Skin epidermis (tissue), 12 donors: Measurements from ENCODE around the gene REM2.
"Not testable (repeated sequence)": the region's sequence is repeated elsewhere in the genome, so short reads cannot be mapped to it uniquely, and the experiment has no call there.

Experiments used
- H3K27ac ChIP-seq, 21 experiments: fragments of 200-600 bp; sonication (generic) in 11 of 21; one replicate each; pipeline ENCODE4 v1.5.0; 2020; ENCODE audit warnings: mild to moderate bottlenecking in 3 of 21, inconsistent platforms in 2 of 21, moderate library complexity in 2 of 21
- H3K4me3 ChIP-seq, 7 experiments: fragments of 200-600 bp; sonication (generic) in 2 of 7; one replicate each; pipeline ENCODE4 v1.5.0; 2020; ENCODE audit warnings: inconsistent platforms in 2 of 7, mild to moderate bottlenecking in 2 of 7, moderate library complexity in 1 of 7

The REM2 gene

GRCh38 chr14:22847661-22848341 is 35.2 kb upstream of the REM2 start:
- Histone ChIP-seq H3K27ac (peak overlapping the region in 20 of 21 experiments; percentile 14 to 92 (median 79)), H3K4me3 (no peak overlapping the region)

- H3K4me3 ChIP-seq = no peak overlapping the region
- H3K27ac ChIP-seq = peak overlapping the region in 20 of 21 experiments; percentile 69 to 92 (median 80)
Observed at GRCh38 chr14:22848351-22849164, 34.5 kb upstream of the REM2 start.

- Histone ChIP-seq H3K27ac (peak overlapping the region in 20 of 21 experiments; percentile 69 to 92 (median 80)), H3K4me3 (no peak overlapping the region)
Observed at GRCh38 chr14:22849212-22849819, 33.7 kb upstream of the REM2 start.

- H3K4me3 ChIP-seq = no peak overlapping the region
- peak overlapping the region in 20 of 21 experiments; percentile 38 to 88 (median 78) for H3K27ac ChIP-seq
Observed at GRCh38 chr14:22850944-22851764, 31.9 kb upstream of the REM2 start.

GRCh38 chr14:22852178-22852577 is 30.8 kb upstream of the REM2 start:
- peak overlapping the region in 15 of 21 experiments; percentile 38 to 88 (median 79) for H3K27ac ChIP-seq
- H3K4me3 ChIP-seq = not testable (repeated sequence)

- Histone ChIP-seq H3K4me3 (no peak overlapping the region), H3K27ac (peak overlapping the region in 16 of 21 experiments; percentile 5 to 88 (median 50))
Observed at GRCh38 chr14:22852599-22852939, 30.5 kb upstream of the REM2 start.

GRCh38 chr14:22852940-22853767 is 29.9 kb upstream of the REM2 start:
- Histone ChIP-seq H3K27ac (peak overlapping the region in 17 of 21 experiments; percentile 5 to 88 (median 64)), H3K4me3 (peak overlapping the region; percentile 6 to 36 (median 27))

GRCh38 chr14:22854296-22854695 is 28.7 kb upstream of the REM2 start:
- not testable (repeated sequence) for H3K4me3 ChIP-seq, H3K27ac ChIP-seq

- H3K27ac ChIP-seq = no peak overlapping the region
- H3K4me3 ChIP-seq = no peak overlapping the region
Observed at GRCh38 chr14:22854963-22855724, 27.9 kb upstream of the REM2 start.

- H3K4me3 ChIP-seq = no peak overlapping the region
- H3K27ac ChIP-seq = no peak overlapping the region
Observed at GRCh38 chr14:22856428-22856827, 26.6 kb upstream of the REM2 start.

GRCh38 chr14:22860377-22860776 is 22.6 kb upstream of the REM2 start:
- not testable (repeated sequence) for H3K27ac ChIP-seq

GRCh38 chr14:22861651-22862050 is 21.4 kb upstream of the REM2 start:
- no peak overlapping the region for H3K27ac ChIP-seq
- no peak overlapping the region for H3K4me3 ChIP-seq

More at GRCh38 chr14:22860377-22860776, 22.6 kb upstream of the REM2 start:
- H3K4me3 ChIP-seq = not testable (repeated sequence)

- Histone ChIP-seq H3K4me3 (no peak overlapping the region), H3K27ac (no peak overlapping the region)
Observed at GRCh38 chr14:22864979-22865378, 18.0 kb upstream of the REM2 start.

GRCh38 chr14:22865424-22866405 is 17.3 kb upstream of the REM2 start:
- H3K4me3 ChIP-seq = no peak overlapping the region
- H3K27ac ChIP-seq = no peak overlapping the region

- Histone ChIP-seq H3K27ac (no peak overlapping the region), H3K4me3 (no peak overlapping the region)
Observed at GRCh38 chr14:22866874-22867273, 16.1 kb upstream of the REM2 start.

- peak overlapping the region; percentile 55 to 99 (median 98) for H3K27ac ChIP-seq
- H3K4me3 ChIP-seq = peak overlapping the region; percentile 62 to 97 (median 88)
Observed at GRCh38 chr14:22870811-22871223, 12.2 kb upstream of the REM2 start.
